Suppressor macrophage (primary cell): ENCODE measurements around the gene CDC123.
A peak's percentile ranks its signal among the peaks of the same experiment; 100 is the strongest.
"Not testable (repeated sequence)": the region's sequence is repeated elsewhere in the genome, so short reads cannot be mapped to it uniquely, and the experiment has no call there.

Experiments
- DNase-seq, 4 experiments: peaks; one replicate each; pipeline ENCODE4 v3.0.0-alpha.2; 2020 to 2022

CDC123 gene

GRCh38 chr10:12191715-12192114 lies 4.3 kb upstream of the CDC123 start:
- peak; percentile 28 to 72 (median 59) for DNase-seq

GRCh38 chr10:12193193-12193592 lies 2.8 kb upstream of the CDC123 start:
- DNase-seq: peak in 2 of 4 experiments; percentile 57 to 66

- peak; percentile 34 to 67 (median 48) for DNase-seq
These were observed 1.2 kb upstream of the CDC123 start for GRCh38 chr10:12194752-12195271.

GRCh38 chr10:12195281-12195602 lies 746 bp upstream of the CDC123 start:
- no peak for DNase-seq

- DNase-seq: no peak
These were observed 683 bp downstream of the CDC123 start for GRCh38 chr10:12196531-12197211.

GRCh38 chr10:12198156-12198555 lies 2.2 kb downstream of the CDC123 start:
- DNase-seq: peak in 2 of 4 experiments; percentile 45 to 52

- no peak for DNase-seq
These were observed 4.9 kb downstream of the CDC123 start for GRCh38 chr10:12200850-12201249.

GRCh38 chr10:12201543-12201942 lies 5.6 kb downstream of the CDC123 start:
- DNase-seq: peak in 1 of 4 experiments; percentile 20

GRCh38 chr10:12202226-12202625 lies 6.2 kb downstream of the CDC123 start:
- DNase-seq: no peak

- DNase-seq: no peak
These were observed 9.1 kb downstream of the CDC123 start for GRCh38 chr10:12205082-12205481.

- no peak for DNase-seq
These were observed 11.1 kb downstream of the CDC123 start for GRCh38 chr10:12207114-12207513.

- no peak for DNase-seq
These were observed 12.5 kb downstream of the CDC123 start for GRCh38 chr10:12208460-12208859.

- DNase-seq: no peak
These were observed 16.5 kb downstream of the CDC123 start for GRCh38 chr10:12212454-12212853.

GRCh38 chr10:12213621-12214020 lies 17.6 kb downstream of the CDC123 start:
- no peak for DNase-seq

- no peak for DNase-seq
These were observed 18.1 kb downstream of the CDC123 start for GRCh38 chr10:12214093-12214492.

- peak; percentile 36 to 75 (median 64) for DNase-seq
These were observed 18.8 kb downstream of the CDC123 start for GRCh38 chr10:12214763-12215218.

- DNase-seq: peak; percentile 31 to 52 (median 40)
These were observed 23.0 kb downstream of the CDC123 start for GRCh38 chr10:12218991-12219390.

GRCh38 chr10:12221323-12222298 lies 25.6 kb downstream of the CDC123 start:
- DNase-seq: peak in 2 of 4 experiments; percentile 5 to 10

- DNase-seq: no peak
These were observed 29.5 kb downstream of the CDC123 start for GRCh38 chr10:12225444-12225843.

- DNase-seq: not testable (repeated sequence)
These were observed 30.4 kb downstream of the CDC123 start for GRCh38 chr10:12226438-12226837.

GRCh38 chr10:12228851-12229250 lies 32.9 kb downstream of the CDC123 start:
- DNase-seq: no peak

GRCh38 chr10:12234687-12235086 lies 38.7 kb downstream of the CDC123 start:
- not testable (repeated sequence) for DNase-seq

GRCh38 chr10:12235116-12235694 lies 39.2 kb downstream of the CDC123 start:
- no peak for DNase-seq
